Effector memory CD8-positive, alpha-beta T cell (primary cell): Measurements from ENCODE around the gene NCAM1.

Source experiments
- ATAC-seq: fragments of 150-1000 bp; cut with Tn5 transposase; replicated peaks from 2 replicates; pipeline ENCODE4 v1.10.0; 2021; ENCODE audit warnings: mild to moderate bottlenecking, moderate library complexity
- DNase-seq, 3 experiments: peaks; one replicate each; pipeline ENCODE4 v3.0.0; 2021
- H3K27ac Mint-ChIP-seq, 2 donors: one replicate each; pipeline ENCODE4 v1.8.0; 2022; ENCODE audit warnings: mild to moderate bottlenecking in 2 of 2, mixed read lengths in 2 of 2, moderate library complexity in 2 of 2
- H3K27me3 Mint-ChIP-seq, 2 donors: one replicate each; pipeline ENCODE4 v1.8.0; 2022; ENCODE audit warnings: mixed read lengths in 2 of 2
- H3K36me3 Mint-ChIP-seq: one replicate; pipeline ENCODE4 v1.8.0; 2022; ENCODE audit warnings: mild to moderate bottlenecking, moderate library complexity, mixed read lengths; ENCODE audit not compliant: insufficient read depth
- H3K4me1 Mint-ChIP-seq, 2 donors: one replicate each; pipeline ENCODE4 v1.8.0; 2022; ENCODE audit warnings: low read depth in 2 of 2, mixed read lengths in 2 of 2
- H3K4me3 Mint-ChIP-seq, 2 donors: one replicate each; pipeline ENCODE4 v1.8.0; 2022; ENCODE audit warnings: mild to moderate bottlenecking in 2 of 2, mixed read lengths in 2 of 2, moderate library complexity in 2 of 2
- H3K9me3 Mint-ChIP-seq, 2 donors: one replicate each; pipeline ENCODE4 v1.8.0; 2022; ENCODE audit warnings: mixed read lengths in 2 of 2

Gene NCAM1

DNA sequence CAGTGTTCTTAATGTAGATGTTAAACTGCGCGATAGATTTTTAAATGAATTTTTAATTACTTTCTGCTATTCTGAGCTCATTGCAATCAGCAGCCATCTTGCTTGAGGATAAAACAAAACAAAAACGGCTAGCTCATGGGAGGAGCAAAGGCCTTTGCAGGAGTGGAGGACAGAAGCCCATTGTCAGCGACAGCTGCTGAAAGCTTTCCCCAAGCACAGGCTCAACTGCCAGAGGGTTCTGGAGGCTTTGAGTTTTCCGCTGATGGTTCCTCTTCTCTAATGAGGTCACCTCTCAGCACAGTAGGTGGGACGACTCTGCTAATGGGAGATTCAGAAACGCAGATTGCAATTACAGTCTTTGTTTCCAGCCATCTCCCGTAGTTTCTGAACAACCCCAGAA, 186.0 kb downstream of the NCAM1 start:
- no peak overlapping the region for H3K27ac Mint-ChIP-seq
- ATAC-seq (no peak), DNase-seq (no peak)
- H3K36me3 Mint-ChIP-seq = no peaks in the 10 kb centered on the region
- H3K27me3 Mint-ChIP-seq = peaks cover 7 to 24% of the 10 kb centered on the region in 2 donors
- H3K4me1 Mint-ChIP-seq = no peaks in the 10 kb centered on the region
- no peaks in the 10 kb centered on the region for H3K9me3 Mint-ChIP-seq
- H3K4me3 Mint-ChIP-seq = no peak overlapping the region

DNA sequence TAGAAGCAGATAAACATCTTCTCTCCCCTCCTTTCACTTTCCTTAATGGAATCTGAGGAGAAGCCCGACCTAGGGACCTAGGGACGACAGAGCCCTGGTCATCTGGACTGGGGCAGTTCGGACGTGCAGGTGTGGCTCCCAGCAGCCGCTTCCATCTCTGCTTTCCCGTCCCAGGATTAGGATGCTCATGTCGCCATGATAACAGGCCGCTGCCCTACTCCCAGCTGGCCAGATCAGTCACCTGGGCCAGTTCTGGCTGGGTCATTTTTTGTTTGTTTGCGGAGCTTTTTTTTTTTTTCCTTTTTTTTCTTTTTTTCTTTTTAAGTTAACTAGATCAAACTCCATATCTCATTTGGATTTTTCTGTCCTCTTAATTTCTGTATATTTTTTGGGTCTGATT, 186.9 kb downstream of the NCAM1 start:
- Mint-ChIP-seq H3K27ac (no peak overlapping the region), H3K4me3 (no peak overlapping the region), H3K36me3 (no peaks in the 10 kb centered on the region), H3K27me3 (peaks cover 0 to 18% of the 10 kb centered on the region in 2 donors), H3K4me1 (no peaks in the 10 kb centered on the region), H3K9me3 (no peaks in the 10 kb centered on the region)
- DNase-seq = no peak
- ATAC-seq = no peak

DNA sequence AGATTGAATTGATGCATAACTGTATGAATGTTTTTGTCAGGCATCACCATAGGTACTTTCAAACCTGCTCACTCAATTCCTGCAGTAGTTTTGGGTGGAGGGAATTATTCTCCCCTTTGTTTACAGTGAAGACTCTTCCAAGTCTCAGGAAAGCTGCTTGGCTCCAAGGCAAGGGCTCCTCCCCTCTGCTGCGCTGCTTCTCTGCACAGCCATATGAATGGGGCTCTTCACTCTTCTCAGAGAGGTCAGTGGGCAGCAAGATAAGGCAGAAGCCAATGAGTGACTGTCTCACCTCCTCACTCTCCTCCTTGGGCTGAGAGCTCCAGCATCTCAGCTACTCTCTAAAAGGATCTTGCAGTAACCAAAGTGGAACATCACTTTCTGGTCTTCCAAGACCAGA, 187.4 kb downstream of the NCAM1 start:
- H3K4me1 Mint-ChIP-seq = no peaks in the 10 kb centered on the region
- ATAC-seq (no peak), DNase-seq (no peak)
- H3K9me3 Mint-ChIP-seq = no peaks in the 10 kb centered on the region
- no peaks in the 10 kb centered on the region for H3K36me3 Mint-ChIP-seq
- no peak overlapping the region for H3K27ac Mint-ChIP-seq
- H3K27me3 Mint-ChIP-seq = peaks cover 0 to 12% of the 10 kb centered on the region in 2 donors
- no peak overlapping the region for H3K4me3 Mint-ChIP-seq

DNA sequence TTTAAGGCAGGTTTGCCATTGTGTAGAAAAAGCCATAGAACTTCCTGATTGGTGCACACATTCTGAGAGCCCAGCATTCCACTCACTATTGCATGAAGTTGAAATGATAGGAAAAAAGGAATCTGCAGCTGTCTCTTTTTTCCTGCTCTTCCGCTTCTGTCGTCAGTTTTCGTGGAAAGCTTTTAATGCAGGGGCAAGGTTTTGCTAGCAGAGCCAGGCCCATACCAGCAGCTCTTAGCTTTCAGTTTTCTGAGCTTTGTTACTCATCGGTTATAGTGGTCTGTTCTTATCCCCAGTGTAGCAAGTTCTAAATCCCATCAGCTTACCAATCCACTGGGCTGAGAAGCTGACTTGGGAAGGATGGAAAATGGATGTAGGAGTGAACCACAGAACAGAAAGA, 190.3 kb downstream of the NCAM1 start:
- no peaks in the 10 kb centered on the region for H3K9me3 Mint-ChIP-seq
- no peaks in the 10 kb centered on the region for H3K36me3 Mint-ChIP-seq
- peaks cover 0 to 9% of the 10 kb centered on the region in 2 donors for H3K27me3 Mint-ChIP-seq
- H3K4me3 Mint-ChIP-seq = no peak overlapping the region
- no peak overlapping the region for H3K27ac Mint-ChIP-seq
- H3K4me1 Mint-ChIP-seq = no peaks in the 10 kb centered on the region
- no peak for ATAC-seq
- DNase-seq = no peak

DNA sequence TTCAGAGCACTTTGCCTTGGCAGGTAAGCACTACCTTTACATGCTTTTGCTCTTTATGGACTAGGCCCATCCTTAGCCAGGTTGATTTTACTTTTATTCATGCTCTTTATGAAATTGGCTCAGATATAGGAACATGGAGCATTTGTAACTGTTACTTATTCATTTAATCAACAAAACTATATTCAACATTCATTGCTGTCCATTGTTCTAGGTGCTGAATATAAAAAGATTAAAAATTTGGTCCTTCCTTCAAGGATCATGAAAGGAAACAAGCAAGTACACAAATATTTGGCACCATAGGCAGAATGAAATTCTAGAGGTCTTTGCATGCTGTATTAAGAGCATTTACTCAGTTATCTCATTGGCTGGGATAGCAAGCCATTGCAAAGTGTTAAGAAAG, 191.3 kb downstream of the NCAM1 start:
- Mint-ChIP-seq H3K4me3 (no peak overlapping the region), H3K27me3 (peaks cover 0 to 9% of the 10 kb centered on the region in 2 donors), H3K36me3 (no peaks in the 10 kb centered on the region), H3K9me3 (no peaks in the 10 kb centered on the region), H3K4me1 (no peaks in the 10 kb centered on the region), H3K27ac (no peak overlapping the region)
- DNase-seq = no peak
- no peak for ATAC-seq

DNA sequence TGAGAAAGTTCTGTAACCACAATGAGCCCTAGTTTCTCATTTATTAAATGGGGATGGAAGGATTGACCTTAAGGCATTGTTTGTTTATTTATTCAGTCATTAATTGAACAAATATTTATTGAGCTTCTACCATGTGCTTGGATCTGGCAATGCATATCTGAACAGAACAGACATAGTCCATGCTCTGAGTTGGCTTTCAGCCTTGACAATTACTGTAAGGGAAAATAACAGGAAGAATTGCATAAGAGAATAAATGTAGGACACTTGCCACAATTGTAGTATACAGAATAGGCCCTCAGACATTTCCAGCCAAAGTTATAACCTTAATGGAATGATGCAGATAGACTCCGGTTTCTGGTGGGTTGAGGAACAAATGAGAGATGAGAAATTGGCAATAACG, 192.6 kb downstream of the NCAM1 start:
- Mint-ChIP-seq H3K36me3 (no peaks in the 10 kb centered on the region), H3K4me3 (no peak overlapping the region), H3K27ac (no peak overlapping the region), H3K4me1 (no peaks in the 10 kb centered on the region), H3K9me3 (no peaks in the 10 kb centered on the region), H3K27me3 (peaks cover 0 to 4% of the 10 kb centered on the region in 2 donors)
- ATAC-seq = no peak
- DNase-seq = no peak

DNA sequence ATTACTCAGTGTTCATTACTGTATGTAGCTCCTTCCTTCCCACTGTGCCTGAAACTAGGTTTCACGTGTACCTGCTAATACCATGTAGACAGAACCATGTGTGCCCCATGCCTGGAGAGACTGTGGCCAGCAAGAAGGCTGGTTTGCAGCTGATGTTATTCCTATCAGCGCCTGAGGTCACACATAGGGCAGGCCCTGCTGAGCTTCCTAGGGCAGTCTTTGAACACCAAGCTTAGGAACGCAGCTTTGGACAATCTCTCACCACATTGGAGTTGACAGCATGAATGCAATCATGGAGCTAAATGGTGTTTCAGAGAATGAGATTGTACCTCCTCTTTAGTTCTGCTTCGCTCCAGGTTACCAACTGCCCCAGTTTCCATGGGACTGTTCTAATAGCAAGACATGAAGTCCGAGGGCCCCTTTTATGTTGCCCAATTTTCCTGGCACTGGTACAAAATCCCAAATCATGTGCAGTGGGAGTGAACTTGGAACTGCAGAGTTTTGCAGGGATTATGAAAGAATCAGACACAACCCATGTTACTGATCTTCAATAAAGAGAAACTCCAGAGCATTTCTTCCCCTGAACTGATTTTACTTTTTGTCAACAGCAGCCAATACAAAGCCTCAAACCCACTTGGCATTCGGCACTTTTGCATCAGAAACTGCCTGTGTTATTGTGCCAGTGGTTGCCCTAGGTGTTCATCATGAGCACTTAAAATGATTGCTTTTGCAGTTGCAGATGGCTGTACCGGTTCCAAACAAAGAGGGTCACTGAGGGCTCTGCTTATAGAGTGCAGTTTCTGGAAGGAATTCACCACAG, 199.0 kb downstream of the NCAM1 start:
- Mint-ChIP-seq H3K4me1 (no peaks in the 10 kb centered on the region), H3K4me3 (no peak overlapping the region), H3K27ac (no peak overlapping the region), H3K27me3 (peaks cover 7 to 23% of the 10 kb centered on the region in 2 donors), H3K9me3 (no peaks in the 10 kb centered on the region), H3K36me3 (no peaks in the 10 kb centered on the region)
- DNase-seq = no peak
- ATAC-seq = no peak

DNA sequence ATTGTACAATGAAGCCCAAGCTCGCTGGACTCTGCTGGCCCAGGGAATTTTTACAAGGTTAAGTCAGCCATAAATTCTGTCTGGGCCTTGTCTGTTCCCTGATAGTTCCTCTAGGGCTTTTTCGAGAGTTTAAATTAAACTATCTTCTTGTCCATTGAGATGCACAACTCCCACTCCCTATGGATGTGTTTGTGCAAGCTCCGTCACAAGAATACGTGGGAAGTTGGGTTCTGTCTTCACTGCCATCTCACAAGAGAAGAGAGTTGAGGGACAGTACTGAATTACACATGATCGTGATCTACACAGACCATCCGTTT, 199.5 kb downstream of the NCAM1 start:
- H3K27me3 Mint-ChIP-seq = peaks cover 7 to 23% of the 10 kb centered on the region in 2 donors
- no peak overlapping the region for H3K27ac Mint-ChIP-seq
- no peaks in the 10 kb centered on the region for H3K9me3 Mint-ChIP-seq
- H3K4me1 Mint-ChIP-seq = no peaks in the 10 kb centered on the region
- H3K36me3 Mint-ChIP-seq = no peaks in the 10 kb centered on the region
- no peak for ATAC-seq
- no peak for DNase-seq
- H3K4me3 Mint-ChIP-seq = no peak overlapping the region

DNA sequence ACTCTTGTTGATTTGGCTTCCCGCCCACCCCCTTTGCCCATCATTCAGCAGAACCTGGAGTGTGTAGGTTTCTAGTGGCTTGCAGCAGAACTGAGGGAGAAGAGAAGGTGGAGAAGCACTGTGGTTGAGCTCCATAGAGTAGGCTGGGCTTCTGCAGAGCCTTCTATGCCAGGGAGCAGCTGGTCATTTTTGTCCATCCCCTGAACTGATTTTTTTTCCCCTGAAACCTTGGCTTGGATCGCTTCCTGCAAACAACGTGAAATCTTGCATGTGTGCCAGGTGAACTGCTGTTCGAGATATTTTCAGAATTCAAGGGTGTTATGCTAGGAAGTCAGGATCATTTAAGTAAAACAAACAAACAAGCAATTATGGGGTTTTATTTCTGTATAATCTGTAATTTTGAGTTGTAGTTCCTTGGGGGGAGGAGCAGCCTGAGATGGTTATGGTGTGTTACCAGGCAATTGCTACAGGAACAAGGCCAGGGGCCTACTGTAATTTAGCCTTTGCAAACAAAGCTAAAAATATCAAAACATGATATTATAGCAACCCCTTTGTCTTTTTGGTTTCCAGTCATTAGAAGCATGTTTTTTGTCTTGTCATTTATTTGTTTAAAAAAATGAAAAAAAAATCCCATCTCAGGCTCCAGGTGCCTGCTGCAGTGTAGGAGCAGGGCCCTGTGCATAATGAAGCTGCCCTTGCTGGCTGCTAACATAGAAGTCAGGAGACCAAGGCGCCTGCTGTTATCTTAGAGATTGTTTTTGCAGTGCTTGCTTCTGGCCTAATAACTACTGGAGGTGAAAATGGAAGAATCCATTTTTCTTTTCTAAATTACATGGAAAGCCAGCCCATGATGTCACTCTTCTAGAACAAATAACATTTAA, 200.7 kb downstream of the NCAM1 start:
- ATAC-seq = no peak
- Mint-ChIP-seq H3K9me3 (no peaks in the 10 kb centered on the region), H3K4me1 (no peaks in the 10 kb centered on the region), H3K36me3 (no peaks in the 10 kb centered on the region), H3K4me3 (no peak overlapping the region), H3K27ac (no peak overlapping the region), H3K27me3 (peaks cover 7 to 23% of the 10 kb centered on the region in 2 donors)
- no peak for DNase-seq

DNA sequence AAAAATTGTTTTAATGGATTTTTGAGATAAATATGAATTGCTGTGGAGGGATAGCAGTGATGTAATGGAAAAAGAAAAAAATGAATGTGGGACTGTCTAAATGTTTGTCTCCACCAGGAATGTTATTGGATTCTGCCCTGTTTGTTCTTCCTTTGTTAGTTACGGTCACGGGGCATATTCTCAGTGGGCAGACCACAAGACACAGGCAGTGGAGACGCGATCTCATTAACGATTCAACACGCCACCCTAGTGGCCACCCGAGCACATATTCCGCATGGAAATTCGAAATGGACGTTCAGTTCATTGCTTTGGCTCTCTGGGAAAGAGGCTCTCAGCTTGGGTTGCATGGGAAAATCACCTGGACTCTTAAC, 201.4 kb downstream of the NCAM1 start:
- no peak for DNase-seq
- no peak for ATAC-seq
- H3K27me3 Mint-ChIP-seq = peaks cover 7 to 23% of the 10 kb centered on the region in 2 donors
- H3K36me3 Mint-ChIP-seq = no peaks in the 10 kb centered on the region
- no peaks in the 10 kb centered on the region for H3K9me3 Mint-ChIP-seq
- no peak overlapping the region for H3K27ac Mint-ChIP-seq
- no peak overlapping the region for H3K4me3 Mint-ChIP-seq
- no peaks in the 10 kb centered on the region for H3K4me1 Mint-ChIP-seq

DNA sequence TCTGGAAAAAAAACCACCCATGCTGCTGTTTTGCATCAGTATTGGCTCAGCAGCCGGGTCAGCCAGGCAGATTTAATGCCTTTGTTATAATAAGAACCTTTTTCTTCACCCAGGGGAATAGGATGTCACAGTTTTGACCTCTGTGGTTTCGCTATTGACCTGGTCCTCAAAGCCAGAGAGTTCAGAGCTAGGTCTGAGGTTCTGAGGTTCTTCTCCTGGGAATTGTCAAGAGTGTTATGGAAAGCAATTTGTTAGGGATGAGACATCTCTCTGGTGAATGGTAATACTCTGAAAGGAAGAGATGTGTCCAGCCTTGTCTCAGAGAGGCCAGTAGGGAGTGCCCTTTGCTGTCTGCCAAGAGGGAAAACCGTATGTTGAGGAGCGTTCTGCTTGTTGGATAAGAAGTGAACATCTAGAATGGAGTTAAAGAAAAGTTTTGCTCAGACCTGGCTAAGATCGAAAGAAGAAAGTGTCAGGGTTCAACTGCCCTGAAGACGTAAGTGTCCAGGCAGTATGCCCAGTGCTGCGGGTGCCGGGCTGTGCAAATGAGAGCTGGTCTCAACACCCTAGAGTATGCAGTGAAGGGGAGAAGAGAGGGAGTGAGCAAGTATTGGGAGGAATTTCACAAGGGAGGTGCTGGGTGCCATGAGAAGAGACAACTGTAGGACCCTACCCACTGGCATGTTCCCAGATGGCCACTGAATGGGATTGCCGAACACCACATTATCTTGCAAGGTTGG, 202.2 kb downstream of the NCAM1 start:
- no peak overlapping the region for H3K27ac Mint-ChIP-seq
- DNase-seq (no peak), ATAC-seq (no peak)
- peaks cover 7 to 23% of the 10 kb centered on the region in 2 donors for H3K27me3 Mint-ChIP-seq
- H3K9me3 Mint-ChIP-seq = no peaks in the 10 kb centered on the region
- no peak overlapping the region for H3K4me3 Mint-ChIP-seq
- no peaks in the 10 kb centered on the region for H3K36me3 Mint-ChIP-seq
- H3K4me1 Mint-ChIP-seq = no peaks in the 10 kb centered on the region

DNA sequence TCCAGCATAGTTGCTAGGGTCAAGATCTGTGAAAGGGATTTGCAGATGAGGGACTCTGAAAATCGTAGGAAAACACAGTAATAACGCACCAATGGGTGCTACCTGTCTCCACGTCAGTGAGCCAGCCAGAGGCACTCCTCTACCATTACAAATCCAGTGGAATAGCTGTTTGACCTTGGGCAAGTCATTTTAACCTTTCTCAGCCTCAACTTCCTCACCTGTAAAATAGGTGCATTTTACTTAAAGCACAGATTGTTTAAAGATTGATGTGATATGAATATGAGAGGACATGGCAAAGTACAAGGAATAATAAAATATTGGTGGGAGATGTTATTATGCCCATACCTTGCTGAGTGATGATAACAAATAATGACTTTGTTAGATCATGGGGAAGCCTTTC, 205.1 kb downstream of the NCAM1 start:
- DNase-seq (no peak), ATAC-seq (no peak)
- peaks cover 12 to 23% of the 10 kb centered on the region in 2 donors for H3K27me3 Mint-ChIP-seq
- H3K27ac Mint-ChIP-seq = no peak overlapping the region
- no peak overlapping the region for H3K4me3 Mint-ChIP-seq
- H3K36me3 Mint-ChIP-seq = no peaks in the 10 kb centered on the region
- no peaks in the 10 kb centered on the region for H3K4me1 Mint-ChIP-seq
- H3K9me3 Mint-ChIP-seq = no peaks in the 10 kb centered on the region

DNA sequence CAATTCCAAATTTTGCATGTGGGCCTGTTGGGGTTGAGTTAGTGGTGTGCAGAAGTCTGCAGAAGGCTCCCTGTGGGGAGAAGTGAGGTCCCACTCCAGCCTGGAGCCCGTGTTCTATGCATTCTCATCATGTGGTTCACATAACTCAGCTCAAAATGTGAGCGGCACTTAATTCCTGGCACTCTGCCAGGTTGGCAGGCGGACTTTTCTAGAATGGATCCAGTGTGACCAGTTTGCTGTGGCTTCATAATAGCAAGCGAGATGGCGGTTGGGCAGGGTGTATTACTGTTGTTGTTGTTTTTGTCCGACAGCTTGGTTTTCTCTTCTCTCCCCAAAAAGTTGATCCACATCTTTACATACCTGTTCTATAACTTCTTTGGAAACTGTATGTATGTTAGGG, 206.4 kb downstream of the NCAM1 start:
- Mint-ChIP-seq H3K9me3 (no peaks in the 10 kb centered on the region), H3K4me3 (no peak overlapping the region), H3K27me3 (peaks cover 17 to 31% of the 10 kb centered on the region in 2 donors), H3K4me1 (no peaks in the 10 kb centered on the region), H3K36me3 (no peaks in the 10 kb centered on the region), H3K27ac (no peak overlapping the region)
- no peak for ATAC-seq
- no peak for DNase-seq
